Neural progenitor cell (in vitro differentiated cells): ENCODE measurements around the gene PYROXD2.

Experiments used
- CTCF ChIP-seq: fragments of 200-600 bp; sonication (generic); IDR thresholded peaks from 2 replicates; pipeline ENCODE4 v1.5.1; 2017; ENCODE audit warnings: antibody characterized with exemption, mild to moderate bottlenecking
- EZH2 ChIP-seq: fragments of 200-600 bp; sonication (generic); IDR thresholded peaks from 2 replicates; pipeline ENCODE4 v1.6.1; 2017; ENCODE audit warnings: antibody characterized with exemption, mild to moderate bottlenecking, moderate library complexity
- EZH2phosphoT487 ChIP-seq: fragments of 200-600 bp; sonication (generic); IDR thresholded peaks from 2 replicates; pipeline ENCODE4 v1.6.1; 2017; ENCODE audit warnings: antibody characterized with exemption

- TF ChIP-seq CTCF (no peak), EZH2 (no peak), EZH2phosphoT487 (no peak)
These were observed 23.7 kb upstream of the PYROXD2 start for GRCh38 chr10:98438715-98439114.
